Jurkat, Clone E6-1 (cell line): ENCODE data around the gene CSMD2.

ENCODE experiments used
- DNase-seq: peaks from one replicate; pipeline ENCODE4 v3.0.0-alpha.2; 2011; ENCODE audit warnings: low read depth, low spot score
- H3K4me3 ChIP-seq: 2 replicates; pipeline ENCODE4 v1.5.1; 2011; ENCODE audit warnings: mild to moderate bottlenecking, low read length, control low read depth, moderate library complexity

CSMD2 gene

GRCh38 chr1:33979341-33979740, 185.7 kb downstream of the CSMD2 start:
- no peak overlapping the region for H3K4me3 ChIP-seq
- DNase-seq, result no peak

GRCh38 chr1:33975961-33976360, 189.1 kb downstream of the CSMD2 start:
- no peak overlapping the region for H3K4me3 ChIP-seq
- DNase-seq, result no peak

GRCh38 chr1:33973799-33974545, 191.1 kb downstream of the CSMD2 start:
- no peak overlapping the region for H3K4me3 ChIP-seq
- DNase-seq, result no peak

- H3K4me3 ChIP-seq, result no peak overlapping the region
- DNase-seq, result no peak
Observed at GRCh38 chr1:33972676-33973395, 192.2 kb downstream of the CSMD2 start.

GRCh38 chr1:33971913-33972312, 193.1 kb downstream of the CSMD2 start:
- DNase-seq, result no peak
- no peak overlapping the region for H3K4me3 ChIP-seq

GRCh38 chr1:33971018-33971710, 193.9 kb downstream of the CSMD2 start:
- H3K4me3 ChIP-seq, result no peak overlapping the region
- DNase-seq, result no peak

- no peak overlapping the region for H3K4me3 ChIP-seq
- DNase-seq, result no peak
Observed at GRCh38 chr1:33970148-33970825, 194.7 kb downstream of the CSMD2 start.

- DNase-seq, result no peak
- no peak overlapping the region for H3K4me3 ChIP-seq
Observed at GRCh38 chr1:33966346-33967141, 198.5 kb downstream of the CSMD2 start.

GRCh38 chr1:33965086-33965485, 199.9 kb downstream of the CSMD2 start:
- DNase-seq, result no peak
- no peak overlapping the region for H3K4me3 ChIP-seq

- H3K4me3 ChIP-seq, result no peak overlapping the region
- DNase-seq, result no peak
Observed at GRCh38 chr1:33962061-33962460, 203.0 kb downstream of the CSMD2 start.

GRCh38 chr1:33960188-33960895, 204.7 kb downstream of the CSMD2 start:
- no peak for DNase-seq
- no peak overlapping the region for H3K4me3 ChIP-seq

GRCh38 chr1:33957854-33958253, 207.2 kb downstream of the CSMD2 start:
- DNase-seq, result peak; percentile 3
- H3K4me3 ChIP-seq, result no peak overlapping the region

GRCh38 chr1:33955096-33955495, 209.9 kb downstream of the CSMD2 start:
- H3K4me3 ChIP-seq, result no peak overlapping the region

GRCh38 chr1:33949570-33949969, 215.5 kb downstream of the CSMD2 start:
- DNase-seq, result no peak
- no peak overlapping the region for H3K4me3 ChIP-seq

More at GRCh38 chr1:33955096-33955495, 209.9 kb downstream of the CSMD2 start:
- DNase-seq, result no peak

GRCh38 chr1:33948291-33948690, 216.7 kb downstream of the CSMD2 start:
- H3K4me3 ChIP-seq, result no peak overlapping the region
- DNase-seq, result no peak

GRCh38 chr1:33946836-33947235, 218.2 kb downstream of the CSMD2 start:
- DNase-seq, result no peak
- no peak overlapping the region for H3K4me3 ChIP-seq

- H3K4me3 ChIP-seq, result no peak overlapping the region
- no peak for DNase-seq
Observed at GRCh38 chr1:33944846-33945245, 220.2 kb downstream of the CSMD2 start.

GRCh38 chr1:33943978-33944377, 221.1 kb downstream of the CSMD2 start:
- no peak overlapping the region for H3K4me3 ChIP-seq

More at GRCh38 chr1:33943978-33944377, 221.1 kb downstream of the CSMD2 start:
- DNase-seq, result no peak
